Fibroblast of pulmonary artery (primary cell): ENCODE data around the gene ATF7.
"Not testable (repeated sequence)": the region's sequence is repeated elsewhere in the genome, so short reads cannot be mapped to it uniquely, and the experiment has no call there.

Experiments used
- DNase-seq: peaks from one replicate; pipeline ENCODE4 v3.0.0-alpha.2; 2010; ENCODE audit warnings: low read depth
- H3K4me3 ChIP-seq: replicated peaks from 2 replicates; pipeline ENCODE4 v1.5.1; 2011; ENCODE audit warnings: low read depth, mild to moderate bottlenecking, control low read depth, low read length, moderate library complexity
- TF ChIP-seq, protein P1 (sequence below): IDR thresholded peaks from 2 replicates; pipeline ENCODE4 v1.5.1; 2011; ENCODE audit warnings: mild to moderate bottlenecking, control low read depth, low read length, inconsistent platforms; ENCODE audit errors: missing control alignments

Gene ATF7

DNA sequence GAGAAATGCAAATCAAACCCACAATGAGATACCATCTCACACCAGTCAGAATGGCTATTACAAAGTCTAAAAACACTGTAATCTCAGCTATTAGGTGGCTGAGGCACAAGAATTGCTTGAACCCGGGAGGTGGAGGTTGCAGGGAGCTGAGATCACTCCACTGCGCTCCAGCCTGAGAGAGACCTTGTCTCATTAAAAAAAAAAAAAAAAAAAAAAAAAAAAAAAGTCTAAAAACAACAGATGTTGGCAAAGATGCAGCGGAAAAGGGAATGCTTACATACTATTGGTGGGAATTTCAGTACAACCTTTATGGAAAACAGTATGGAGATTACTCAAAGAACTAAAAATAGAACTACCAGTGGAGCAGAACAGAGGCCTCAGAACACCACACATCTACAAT, 19.0 kb upstream of the ATF7 start:
- peak; percentile 24 for DNase-seq
- TF ChIP-seq, protein P1, sequence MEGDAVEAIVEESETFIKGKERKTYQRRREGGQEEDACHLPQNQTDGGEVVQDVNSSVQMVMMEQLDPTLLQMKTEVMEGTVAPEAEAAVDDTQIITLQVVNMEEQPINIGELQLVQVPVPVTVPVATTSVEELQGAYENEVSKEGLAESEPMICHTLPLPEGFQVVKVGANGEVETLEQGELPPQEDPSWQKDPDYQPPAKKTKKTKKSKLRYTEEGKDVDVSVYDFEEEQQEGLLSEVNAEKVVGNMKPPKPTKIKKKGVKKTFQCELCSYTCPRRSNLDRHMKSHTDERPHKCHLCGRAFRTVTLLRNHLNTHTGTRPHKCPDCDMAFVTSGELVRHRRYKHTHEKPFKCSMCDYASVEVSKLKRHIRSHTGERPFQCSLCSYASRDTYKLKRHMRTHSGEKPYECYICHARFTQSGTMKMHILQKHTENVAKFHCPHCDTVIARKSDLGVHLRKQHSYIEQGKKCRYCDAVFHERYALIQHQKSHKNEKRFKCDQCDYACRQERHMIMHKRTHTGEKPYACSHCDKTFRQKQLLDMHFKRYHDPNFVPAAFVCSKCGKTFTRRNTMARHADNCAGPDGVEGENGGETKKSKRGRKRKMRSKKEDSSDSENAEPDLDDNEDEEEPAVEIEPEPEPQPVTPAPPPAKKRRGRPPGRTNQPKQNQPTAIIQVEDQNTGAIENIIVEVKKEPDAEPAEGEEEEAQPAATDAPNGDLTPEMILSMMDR, result no peak
- no peak overlapping the region for H3K4me3 ChIP-seq

DNA sequence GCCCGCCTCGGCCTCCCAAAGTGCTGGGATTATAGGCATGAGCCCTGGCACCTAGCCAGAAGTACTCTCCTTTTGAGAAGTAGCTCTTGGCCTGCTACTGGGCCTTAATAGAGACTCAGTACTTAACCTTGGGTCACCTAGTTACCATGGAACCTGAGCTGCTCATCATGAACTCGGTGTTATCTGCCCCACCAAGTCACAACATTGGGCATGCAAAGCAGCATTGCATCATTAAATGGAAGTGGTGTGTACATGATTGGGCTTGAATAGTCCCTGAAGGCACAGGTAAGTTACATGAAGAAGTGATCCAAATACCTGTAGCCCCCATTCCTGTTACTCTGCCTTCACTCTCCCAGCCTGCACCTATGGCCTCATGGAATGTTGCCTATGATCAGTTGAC, 18.0 kb upstream of the ATF7 start:
- H3K4me3 ChIP-seq, result no peak overlapping the region
- TF ChIP-seq, protein P1, result no peak
- no peak for DNase-seq

DNA sequence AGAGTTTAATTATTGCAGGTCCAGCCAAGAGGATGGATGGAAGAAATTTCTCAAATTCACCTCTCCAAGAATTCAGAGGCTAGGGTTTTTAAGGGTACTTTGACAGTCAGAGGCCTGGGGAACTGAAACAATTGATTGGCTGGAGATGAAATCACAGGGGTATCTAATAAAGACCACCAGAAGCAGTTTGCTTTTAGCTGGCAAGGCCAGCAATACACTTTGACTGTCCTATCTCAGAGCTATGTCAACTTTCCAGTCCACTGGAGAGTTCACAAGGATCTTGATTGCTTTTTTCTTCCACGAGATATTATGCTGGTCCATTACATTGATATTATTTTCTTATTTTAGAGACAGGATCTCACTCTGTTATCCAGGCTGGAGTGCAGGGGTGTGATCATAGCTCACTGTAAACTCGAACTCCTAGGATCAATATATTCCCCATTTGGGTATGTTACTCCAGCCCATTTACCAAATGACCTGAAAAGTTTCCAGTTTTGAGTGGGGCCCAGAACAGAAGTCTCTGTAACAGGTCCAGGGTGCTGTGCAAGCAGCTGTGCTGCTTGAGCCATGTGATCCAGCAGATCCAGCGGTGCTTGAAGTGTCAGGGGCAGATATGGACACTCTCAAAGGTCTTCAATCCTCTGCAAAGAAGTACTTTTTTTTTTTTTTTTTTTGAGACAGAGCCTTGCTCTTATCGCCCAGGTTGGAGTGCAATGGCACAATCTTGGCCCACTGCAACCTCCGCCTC, 17.2 kb upstream of the ATF7 start:
- no peak for DNase-seq
- no peak overlapping the region for H3K4me3 ChIP-seq
- TF ChIP-seq, protein P1, result no peak

DNA sequence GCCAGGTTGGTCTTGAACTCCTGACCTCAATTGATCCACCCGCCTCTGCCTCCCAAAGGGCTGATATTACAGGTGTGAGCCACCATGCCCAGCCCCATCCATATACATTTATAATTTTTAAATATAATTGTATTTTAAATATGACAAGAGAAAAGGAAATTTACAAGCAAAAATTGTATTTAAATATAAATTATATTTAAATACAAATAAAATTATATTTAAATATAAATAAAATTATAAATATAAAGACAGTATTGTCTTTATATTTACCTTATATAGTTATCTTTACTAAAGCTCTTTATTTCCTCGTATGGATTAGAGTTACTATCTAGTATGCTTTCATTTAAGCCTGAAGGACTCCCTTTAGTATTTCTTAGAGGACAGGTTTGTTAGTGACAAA, 11.9 kb upstream of the ATF7 start:
- TF ChIP-seq, protein P1, result no peak
- no peak overlapping the region for H3K4me3 ChIP-seq
- DNase-seq, result no peak

DNA sequence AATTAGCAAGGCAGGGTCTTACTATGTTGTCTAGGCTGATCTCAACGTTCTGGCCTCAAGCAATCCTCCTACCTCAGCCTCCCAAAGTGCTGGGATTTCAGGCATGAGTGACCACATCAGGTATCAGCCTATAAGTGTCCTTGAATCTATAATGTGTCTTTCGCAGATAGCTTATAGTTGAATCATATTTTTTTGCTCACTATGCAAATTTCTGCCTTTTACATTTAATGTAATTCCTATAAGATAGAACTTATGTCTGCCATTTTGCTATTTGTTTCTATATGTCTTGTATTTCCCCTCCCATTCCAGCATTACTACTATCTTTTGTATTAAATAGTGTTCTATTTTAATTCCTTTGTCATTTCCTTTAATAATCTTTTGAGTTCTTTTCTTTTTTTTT, 10.5 kb upstream of the ATF7 start:
- DNase-seq, result no peak
- H3K4me3 ChIP-seq, result no peak overlapping the region

DNA sequence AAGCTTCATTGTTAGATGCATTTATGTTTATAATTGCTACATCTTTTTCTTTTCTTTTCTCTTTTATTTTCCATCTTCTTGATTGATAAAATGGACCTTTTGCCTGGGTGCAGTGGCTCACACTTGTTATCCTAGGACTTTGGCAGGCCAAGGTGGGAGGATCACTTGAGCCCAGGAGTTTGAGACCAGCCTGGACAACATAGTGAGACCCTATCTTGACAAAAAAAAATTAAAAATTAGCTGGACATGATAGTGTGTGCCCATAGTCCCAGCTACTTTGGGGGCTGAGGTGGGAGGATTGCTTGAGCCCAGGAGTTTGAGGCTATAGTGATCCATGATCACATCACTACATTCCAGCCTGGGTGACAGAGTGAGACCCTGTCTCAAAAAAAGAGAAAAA, 9.5 kb upstream of the ATF7 start:
- H3K4me3 ChIP-seq, DNase-seq: not testable (repeated sequence)

More for the DNA sequence above, 10.5 kb upstream of the ATF7 start:
- TF ChIP-seq, protein P1, result no peak

DNA sequence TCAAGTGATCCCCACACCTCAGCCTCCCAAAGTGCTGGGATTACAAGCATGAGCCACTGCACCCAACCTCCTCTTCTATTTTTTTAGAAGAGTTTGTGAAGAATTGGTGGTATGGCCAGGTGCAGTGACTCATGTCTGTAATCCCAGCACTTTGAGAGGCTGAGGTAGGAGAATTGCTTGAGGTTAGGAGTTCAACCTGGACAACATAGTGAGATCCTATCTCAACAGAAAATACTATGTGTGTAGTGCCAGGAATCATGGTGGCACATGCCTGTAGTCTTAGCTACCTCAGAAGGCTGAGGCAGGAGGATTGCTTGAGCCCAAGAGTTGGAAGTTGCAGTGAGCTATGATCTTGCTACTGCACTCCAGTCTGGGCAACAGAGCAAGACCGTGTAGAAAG, 5.5 kb upstream of the ATF7 start:
- TF ChIP-seq, protein P1, result no peak
- DNase-seq, result no peak
- H3K4me3 ChIP-seq, result no peak overlapping the region
